IMR-90 (cell line): Measurements from ENCODE around the gene ENTPD1. TPM values are rescaled to one million over a fixed set of nuclear protein-coding genes. Genes with fewer than 3 reads are reported as not detected.

Source experiments
- ATAC-seq: fragments of 200-7000 bp; cut with Tn5 transposase; 2 replicates; pipeline ENCODE4 v1.9.1; 2020; ENCODE audit warnings: low read depth, mild to moderate bottlenecking, moderate library complexity
- BruUV-seq: library from RNA; stranded (reverse); fragments of 400-500 nt; replicated peaks from 2 replicates; lab custom pipeline; 2021; lab: Mats Ljungman, UMichigan
- CTCF ChIA-PET: fragments of 300-600 bp; formaldehyde crosslinking; extraction: SDS; loops from one replicate; lab custom pipeline; 2021; ENCODE audit warnings: antibody characterized with exemption; lab: Yijun Ruan, JAX
- POLR2A ChIA-PET: fragments of 300-600 bp; sonication (Branson Sonifier 250); formaldehyde crosslinking; loops from one replicate; lab custom pipeline; 2022; ENCODE audit warnings: antibody characterized with exemption; ENCODE audit not compliant: unreplicated experiment; lab: Charles Lee
- DNase-seq: peaks from one replicate; pipeline ENCODE4 v3.0.0; 2013
- H2AFZ ChIP-seq: replicated peaks from 2 replicates; pipeline ENCODE3; 2013; ENCODE audit warnings: low read length, mild to moderate bottlenecking; ENCODE audit not compliant: poor library complexity
- H2AK5ac ChIP-seq: 2 replicates; pipeline ENCODE4 v1.6.1; 2013; ENCODE audit warnings: low read depth, low read length, inconsistent platforms
- H2AK9ac ChIP-seq: replicated peaks from 2 replicates; pipeline ENCODE3; 2013; ENCODE audit warnings: mild to moderate bottlenecking, low read depth, low read length, moderate library complexity; ENCODE audit not compliant: poor library complexity
- H2BK120ac ChIP-seq: 2 replicates; pipeline ENCODE4 v1.6.1; 2013; ENCODE audit warnings: low read depth, low read length, inconsistent platforms
- H2BK15ac ChIP-seq: 3 replicates; pipeline ENCODE4 v1.6.1; 2013; ENCODE audit warnings: low read depth, low read length, inconsistent platforms
- H2BK20ac ChIP-seq: 2 replicates; pipeline ENCODE4 v1.6.1; 2013; ENCODE audit warnings: low read depth, mild to moderate bottlenecking, inconsistent platforms, low read length, moderate library complexity
- H2BK5ac ChIP-seq: 2 replicates; pipeline ENCODE4 v1.6.1; 2013; ENCODE audit warnings: mild to moderate bottlenecking, low read depth, low read length, inconsistent platforms; ENCODE audit not compliant: poor library complexity, severe bottlenecking
- H3K14ac ChIP-seq: replicated peaks from 2 replicates; pipeline ENCODE4 v1.6.1; 2013; ENCODE audit warnings: low read depth, low read length, inconsistent platforms
- H3K18ac ChIP-seq: 2 replicates; pipeline ENCODE4 v1.6.1; 2013; ENCODE audit warnings: low read depth, low read length, control low read depth
- H3K23ac ChIP-seq: 2 replicates; pipeline ENCODE4 v1.6.1; 2013; ENCODE audit warnings: low read depth, low read length, inconsistent platforms
- H3K27ac ChIP-seq: 2 replicates; pipeline ENCODE4 v1.5.1; 2013; ENCODE audit warnings: mild to moderate bottlenecking, control low read depth, low read length; ENCODE audit not compliant: insufficient read depth
- H3K27me3 ChIP-seq: 2 replicates; pipeline ENCODE4 v1.6.1; 2013; ENCODE audit warnings: low read length; ENCODE audit not compliant: control insufficient read depth, insufficient read depth
- H3K36me3 ChIP-seq: 2 replicates; pipeline ENCODE4 v1.6.1; 2013; ENCODE audit warnings: low read length, mixed read lengths; ENCODE audit not compliant: control insufficient read depth, insufficient read depth
- H3K4ac ChIP-seq: 2 replicates; pipeline ENCODE4 v1.6.1; 2013; ENCODE audit warnings: low read depth, low read length, inconsistent platforms
- H3K4me1 ChIP-seq: 2 replicates; pipeline ENCODE4 v1.6.1; 2013; ENCODE audit warnings: low read length, mixed read lengths; ENCODE audit not compliant: control insufficient read depth, insufficient read depth
- H3K4me2 ChIP-seq: 2 replicates; pipeline ENCODE4 v1.6.1; 2013; ENCODE audit warnings: low read depth, mild to moderate bottlenecking, control low read depth, low read length, moderate library complexity
- H3K4me3 ChIP-seq: 2 replicates; pipeline ENCODE4 v1.5.1; 2013; ENCODE audit warnings: low read depth, mild to moderate bottlenecking, control low read depth, low read length, moderate library complexity; ENCODE audit not compliant: insufficient read depth
- H3K56ac ChIP-seq: 2 replicates; pipeline ENCODE4 v1.6.1; 2013; ENCODE audit warnings: low read length, inconsistent platforms; ENCODE audit not compliant: insufficient read depth; ENCODE audit errors: extremely low read depth
- H3K79me1 ChIP-seq, 2 experiments: 2 replicates each; pipeline ENCODE4 v1.6.1; 2013; ENCODE audit warnings: low read length in 2 of 2, inconsistent platforms in 1 of 2, low read depth in 1 of 2
- H3K9ac ChIP-seq: 2 replicates; pipeline ENCODE4 v1.6.1; 2013; ENCODE audit warnings: low read depth, low read length, control low read depth
- H3K9me1 ChIP-seq: 2 replicates; pipeline ENCODE4 v1.6.1; 2013; ENCODE audit warnings: low read length, inconsistent platforms; ENCODE audit not compliant: insufficient read depth
- H3K9me3 ChIP-seq: 2 replicates; pipeline ENCODE4 v1.6.1; 2013; ENCODE audit warnings: low read length; ENCODE audit not compliant: control insufficient read depth, insufficient read depth
- H4K20me1 ChIP-seq: 2 replicates; pipeline ENCODE4 v1.6.1; 2013; ENCODE audit warnings: low read length, inconsistent platforms; ENCODE audit not compliant: insufficient read depth
- H4K5ac ChIP-seq: 2 replicates; pipeline ENCODE4 v1.6.1; 2013; ENCODE audit warnings: mild to moderate bottlenecking, low read depth, low read length, control low read depth
- H4K8ac ChIP-seq, 2 experiments: 2 replicates each; pipeline ENCODE4 v1.6.1; 2013; ENCODE audit warnings: low read depth in 2 of 2, low read length in 2 of 2, control low read depth in 1 of 2, inconsistent platforms in 1 of 2
- H4K91ac ChIP-seq: 2 replicates; pipeline ENCODE4 v1.6.1; 2013; ENCODE audit warnings: low read depth, low read length, inconsistent platforms; ENCODE audit not compliant: insufficient read depth
- BHLHE40 ChIP-seq: fragments of 150-350 bp; IDR thresholded peaks from 2 replicates; pipeline ENCODE4 v1.6.1; 2016; ENCODE audit warnings: mild to moderate bottlenecking, low read depth, low read length
- CEBPB ChIP-seq: IDR thresholded peaks from 2 replicates; pipeline ENCODE4 v1.6.1; 2012; ENCODE audit warnings: low read depth, low read length, improper control_type of control experiment
- MAFK ChIP-seq: IDR thresholded peaks from 2 replicates; pipeline ENCODE4 v1.6.1; 2012; ENCODE audit warnings: low read depth, low read length, improper control_type of control experiment
- MXI1 ChIP-seq: IDR thresholded peaks from 2 replicates; pipeline ENCODE4 v1.6.1; 2012; ENCODE audit warnings: low read depth, mild to moderate bottlenecking, low read length, moderate library complexity, borderline replicate concordance
- RAD21 ChIP-seq: IDR thresholded peaks from 2 replicates; pipeline ENCODE4 v1.6.1; 2012; ENCODE audit warnings: low read length, improper control_type of control experiment
- WGBS, 2 experiments: methylation state at CpG; one replicate each; pipeline versions ENCODE4 v1.1.5 to v1.1.7; 2013; ENCODE audit warnings: missing lambda C conversion rate in 2 of 2; ENCODE audit not compliant: insufficient read length in 1 of 2; ENCODE audit errors: extremely low coverage in 2 of 2; 5-methylcytosine and 5-hydroxymethylcytosine counted together
- dilution Hi-C: fragments of 300-500 bp; cut with HindIII; formaldehyde crosslinking; loops from one replicate; pipeline ENCODE4 v1.14.3; 2018; ENCODE audit warnings: low sequenced_read_pairs; ENCODE audit not compliant: unreplicated experiment
- in situ Hi-C: fragments of 300-500 bp; cut with MboI; formaldehyde crosslinking; loops from 3 replicates; pipeline ENCODE4 v1.14.3; 2019; ENCODE audit warnings: low sequenced_read_pairs, inconsistent platforms, mixed read lengths
- intact Hi-C: fragments of 100-400 bp; cut with micrococcal nuclease; formaldehyde crosslinking; loops from 2 replicates; pipeline ENCODE4 v1.10.0; 2022
- polyA plus RNA-seq, 3 experiments: library from polyadenylated mRNA; depleted of rRNA; stranded (reverse); fragments of >200 nt; gene quantifications; 2 replicates each; pipeline ENCODE4 v1.2.3, GENCODE V29; 2012; ENCODE audit warnings: low replicate concordance in 1 of 3
- total RNA-seq: library from RNA; depleted of rRNA; stranded (reverse); fragments of >200 nt; gene quantifications from 2 replicates; pipeline ENCODE4 v1.2.3, GENCODE V29; 2012
- TF ChIP-seq, protein P1 (sequence below): fragments of 150-350 bp; IDR thresholded peaks from 2 replicates; pipeline ENCODE4 v1.6.1; 2016; ENCODE audit warnings: low read depth, mild to moderate bottlenecking, low read length, moderate library complexity, borderline replicate concordance
- TF ChIP-seq, protein P2 (sequence below): conservative IDR thresholded peaks from 2 replicates; pipeline ENCODE4 v1.5.1; 2012; ENCODE audit warnings: mild to moderate bottlenecking, low read depth, low read length, improper control_type of control experiment

ENTPD1 gene
- total and polyA plus RNA-seq, 2 of the 4 experiments (the other 2 are of a cell fraction) = under 0.01 TPM; not detected in 1

GRCh38 chr10:95794195-95794594, 38.2 kb downstream of the ENTPD1 start:
- no peaks in the 10 kb centered on the region for H3K36me3 ChIP-seq
- ChIA-PET CTCF (no interaction called here), POLR2A (interaction anchor here (0.6 kb wide), 1 partner anchor 77 kb away, joined by 10 read pairs; no protein-coding TSS in a partner anchor)
- H4K91ac ChIP-seq = no peak overlapping the region
- H2BK15ac ChIP-seq = no peak overlapping the region
- dilution Hi-C loops = no loop called here
- no peak for DNase-seq
- peaks cover 3% of the 10 kb centered on the region; the same call in 1 of the 2 replicates for H3K4me1 ChIP-seq
- H3K18ac ChIP-seq = no peak overlapping the region
- no peak overlapping the region for H3K4me2 ChIP-seq
- no peaks in the 10 kb centered on the region for H3K79me1 ChIP-seq
- no peak overlapping the region for H2AK5ac ChIP-seq
- no peak overlapping the region for H3K56ac ChIP-seq
- no peaks in the 10 kb centered on the region for H3K9me1 ChIP-seq
- H4K8ac ChIP-seq = peak overlapping the region in 1 of 2 experiments; percentile 44; a peak in 2 of 4 replicates
- no peak overlapping the region for H3K14ac ChIP-seq
- H3K4me3 ChIP-seq = no peak overlapping the region
- WGBS, 2 experiments = no CpG with 5 or more reads among the region's 3 CpGs
- BruUV-seq = no TSS peak
- no peak overlapping the region for H2AK9ac ChIP-seq
- no peak overlapping the region for H3K9ac ChIP-seq
- no peaks in the 10 kb centered on the region for H3K9me3 ChIP-seq
- H2BK5ac ChIP-seq = no peak overlapping the region
- H2BK20ac ChIP-seq = no peak overlapping the region
- H3K27ac ChIP-seq = no peak overlapping the region
- intact Hi-C loops = no loop called here
- ATAC-seq = no peak
- H2BK120ac ChIP-seq = no peak overlapping the region
- 0 out of 2 replicates have a peak overlapping the region, but pooled peaks have one; percentile 64 for H3K4ac ChIP-seq
- no peaks in the 10 kb centered on the region for H3K27me3 ChIP-seq
- in situ Hi-C loops = no loop called here
- no peak for TF ChIP-seq BHLHE40
- no peak for TF ChIP-seq CEBPB
- no peak for TF ChIP-seq MXI1
- TF ChIP-seq MAFK = no peak
- TF ChIP-seq RAD21 = no peak
- TF ChIP-seq, protein P1, sequence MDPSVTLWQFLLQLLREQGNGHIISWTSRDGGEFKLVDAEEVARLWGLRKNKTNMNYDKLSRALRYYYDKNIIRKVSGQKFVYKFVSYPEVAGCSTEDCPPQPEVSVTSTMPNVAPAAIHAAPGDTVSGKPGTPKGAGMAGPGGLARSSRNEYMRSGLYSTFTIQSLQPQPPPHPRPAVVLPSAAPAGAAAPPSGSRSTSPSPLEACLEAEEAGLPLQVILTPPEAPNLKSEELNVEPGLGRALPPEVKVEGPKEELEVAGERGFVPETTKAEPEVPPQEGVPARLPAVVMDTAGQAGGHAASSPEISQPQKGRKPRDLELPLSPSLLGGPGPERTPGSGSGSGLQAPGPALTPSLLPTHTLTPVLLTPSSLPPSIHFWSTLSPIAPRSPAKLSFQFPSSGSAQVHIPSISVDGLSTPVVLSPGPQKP = no peak
- TF ChIP-seq, protein P2, sequence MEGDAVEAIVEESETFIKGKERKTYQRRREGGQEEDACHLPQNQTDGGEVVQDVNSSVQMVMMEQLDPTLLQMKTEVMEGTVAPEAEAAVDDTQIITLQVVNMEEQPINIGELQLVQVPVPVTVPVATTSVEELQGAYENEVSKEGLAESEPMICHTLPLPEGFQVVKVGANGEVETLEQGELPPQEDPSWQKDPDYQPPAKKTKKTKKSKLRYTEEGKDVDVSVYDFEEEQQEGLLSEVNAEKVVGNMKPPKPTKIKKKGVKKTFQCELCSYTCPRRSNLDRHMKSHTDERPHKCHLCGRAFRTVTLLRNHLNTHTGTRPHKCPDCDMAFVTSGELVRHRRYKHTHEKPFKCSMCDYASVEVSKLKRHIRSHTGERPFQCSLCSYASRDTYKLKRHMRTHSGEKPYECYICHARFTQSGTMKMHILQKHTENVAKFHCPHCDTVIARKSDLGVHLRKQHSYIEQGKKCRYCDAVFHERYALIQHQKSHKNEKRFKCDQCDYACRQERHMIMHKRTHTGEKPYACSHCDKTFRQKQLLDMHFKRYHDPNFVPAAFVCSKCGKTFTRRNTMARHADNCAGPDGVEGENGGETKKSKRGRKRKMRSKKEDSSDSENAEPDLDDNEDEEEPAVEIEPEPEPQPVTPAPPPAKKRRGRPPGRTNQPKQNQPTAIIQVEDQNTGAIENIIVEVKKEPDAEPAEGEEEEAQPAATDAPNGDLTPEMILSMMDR = no peak
- H2AFZ ChIP-seq = no peak overlapping the region
- H3K23ac ChIP-seq = no peak overlapping the region
- H4K20me1 ChIP-seq = no peaks in the 10 kb centered on the region
- H4K5ac ChIP-seq = no peak overlapping the region; the same call in 1 of the 2 replicates
